Esophagus squamous epithelium (tissue), 4 donors: ENCODE data around the gene NUPR1.

Experiments used
- CTCF ChIP-seq, 6 experiments: fragments of 450-650 bp in 4 of 6; fragments of 200-600 bp in 2 of 6; sonication (generic) in 2 of 6; IDR thresholded peaks; one replicate each; pipeline ENCODE4 v1.5.1; 2016 to 2019; ENCODE audit warnings: antibody characterized with exemption in 6 of 6, mild to moderate bottlenecking in 4 of 6, moderate library complexity in 4 of 6
- POLR2A ChIP-seq, 4 donors: fragments of 450-650 bp; IDR thresholded peaks; one replicate each; pipeline ENCODE4 v1.6.1; 2017; ENCODE audit warnings: antibody characterized with exemption in 4 of 4, mild to moderate bottlenecking in 4 of 4, moderate library complexity in 3 of 4

DNA sequence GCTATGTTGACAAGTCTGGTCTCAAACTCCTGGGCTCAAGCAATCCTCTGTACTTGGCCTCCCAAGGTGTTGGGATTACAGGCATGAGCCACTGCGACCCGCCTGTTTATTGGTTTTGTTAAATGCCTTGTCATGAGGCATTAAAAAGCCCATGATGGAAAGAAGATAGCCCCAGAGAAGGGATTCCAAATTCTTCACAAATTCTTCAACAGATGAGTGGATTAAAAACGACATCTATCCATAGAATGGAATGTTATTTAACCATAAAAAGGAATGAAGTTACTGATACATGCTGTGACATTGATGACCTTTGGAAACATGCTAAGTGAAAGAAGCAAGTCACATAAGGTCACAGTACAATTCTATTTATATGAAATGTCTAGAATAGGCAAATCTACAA, 19.7 kb upstream of the NUPR1 start:
- TF ChIP-seq CTCF (IDR thresholded peaks at IDR 0.05): no peak
- no peak for TF ChIP-seq POLR2A (IDR thresholded peaks at IDR 0.05)
